UCSD-AML1 (cell line): ENCODE measurements around the gene UBE2D4.

Experiments used
- DNase-seq: peaks from one replicate; lab custom pipeline; 2025; ENCODE audit not compliant: unreplicated experiment; lab: John Stamatoyannopoulos, UW

The UBE2D4 gene

GRCh38 chr7:43906331-43907010 lies 19.8 kb upstream of the UBE2D4 start, which contains the start of gene URGCP:
Gene URGCP, minus strand, starts transcription at chr7:43906596. Its CDS starts 21 bp downstream, at chr7:43906575.
- DNase-seq = peak; percentile 23

- no peak for DNase-seq
Observed at GRCh38 chr7:43914795-43915194, 11.4 kb upstream of the UBE2D4 start.

- no peak for DNase-seq
Observed at GRCh38 chr7:43915907-43916306, 10.3 kb upstream of the UBE2D4 start.

GRCh38 chr7:43921423-43921822 lies 4.8 kb upstream of the UBE2D4 start:
- DNase-seq = no peak

GRCh38 chr7:43922726-43923125 lies 3.5 kb upstream of the UBE2D4 start:
- DNase-seq = no peak

- DNase-seq = no peak
Observed at GRCh38 chr7:43926798-43927123, 525 bp downstream of the UBE2D4 start.

- no peak for DNase-seq
Observed at GRCh38 chr7:43927810-43928209, 1.6 kb downstream of the UBE2D4 start.

GRCh38 chr7:43929529-43930457 lies 3.6 kb downstream of the UBE2D4 start:
- no peak for DNase-seq

- DNase-seq = no peak
Observed at GRCh38 chr7:43931346-43931745, 5.1 kb downstream of the UBE2D4 start.

GRCh38 chr7:43933902-43934560 lies 7.8 kb downstream of the UBE2D4 start:
- no peak for DNase-seq

- DNase-seq = no peak
Observed at GRCh38 chr7:43937444-43937843, 11.2 kb downstream of the UBE2D4 start.

GRCh38 chr7:43938892-43939482 lies 12.8 kb downstream of the UBE2D4 start:
- no peak for DNase-seq

- no peak for DNase-seq
Observed at GRCh38 chr7:43942250-43942649, 16.0 kb downstream of the UBE2D4 start.

GRCh38 chr7:43942997-43943396 lies 16.8 kb downstream of the UBE2D4 start:
- no peak for DNase-seq

- no peak for DNase-seq
Observed at GRCh38 chr7:43943417-43944187, 17.4 kb downstream of the UBE2D4 start.

- no peak for DNase-seq
Observed at GRCh38 chr7:43944286-43944685, 18.1 kb downstream of the UBE2D4 start.

- DNase-seq = no peak
Observed at GRCh38 chr7:43952028-43952427, 25.8 kb downstream of the UBE2D4 start.

- DNase-seq = no peak
Observed at GRCh38 chr7:43953071-43953470, 26.8 kb downstream of the UBE2D4 start.

- peak; percentile 8 for DNase-seq
Observed at GRCh38 chr7:43954524-43955228, 28.4 kb downstream of the UBE2D4 start.

- DNase-seq = no peak
Observed at GRCh38 chr7:43956027-43956426, 29.8 kb downstream of the UBE2D4 start.
